Sigmoid colon (tissue), 7 donors: ENCODE results near the gene SIK2. TPM values are rescaled to one million over a fixed set of nuclear protein-coding genes. Genes with fewer than 3 reads are reported as not detected.

Experiments
- DNase-seq: peaks from one replicate; pipeline ENCODE4 v3.0.0-alpha.2; 2019
- H3K27ac ChIP-seq, 4 donors: fragments of 200-600 bp; sonication (generic); one replicate each; pipeline ENCODE4 v1.5.1; 2016 to 2019; ENCODE audit warnings: mild to moderate bottlenecking in 1 of 4
- H3K27me3 ChIP-seq, 3 donors: fragments of 200-600 bp; sonication (generic); one replicate each; pipeline ENCODE4 v1.5.1; 2019; ENCODE audit warnings: mild to moderate bottlenecking in 1 of 3
- H3K36me3 ChIP-seq, 4 donors: fragments of 200-600 bp; sonication (generic); one replicate each; pipeline ENCODE4 v1.5.1; 2016 to 2019
- H3K4me1 ChIP-seq, 4 donors: fragments of 200-600 bp; sonication (generic); one replicate each; pipeline ENCODE4 v1.5.1; 2017 to 2019
- H3K4me3 ChIP-seq, 4 donors: fragments of 200-600 bp; sonication (generic); one replicate each; pipeline ENCODE4 v1.5.1; 2017 to 2019; ENCODE audit warnings: mild to moderate bottlenecking in 2 of 4, moderate library complexity in 1 of 4
- H3K9me3 ChIP-seq, 4 donors: fragments of 200-600 bp in 3 of 4; sonication (generic) in 3 of 4; one replicate each; pipeline versions ENCODE4 v1.5.1 to v1.6.1; 2013 to 2019
- CTCF ChIP-seq, 4 experiments: fragments of 450-650 bp in 3 of 4; fragments of 200-600 bp in 1 of 4; IDR thresholded peaks; one replicate each; pipeline ENCODE4 v1.5.1; 2016 to 2019; ENCODE audit warnings: antibody characterized with exemption in 4 of 4, mild to moderate bottlenecking in 3 of 4, moderate library complexity in 2 of 4
- EP300 ChIP-seq, 4 donors: sonication (generic); formaldehyde crosslinking; IDR thresholded peaks; one replicate each; pipeline ENCODE4 v1.6.1; 2017; ENCODE audit warnings: antibody characterized with exemption in 4 of 4
- POLR2A ChIP-seq, 2 donors: fragments of 450-650 bp; IDR thresholded peaks; one replicate each; pipeline ENCODE4 v1.6.1; 2016; ENCODE audit warnings: antibody characterized with exemption in 2 of 2, mild to moderate bottlenecking in 2 of 2, moderate library complexity in 2 of 2
- POLR2AphosphoS5 ChIP-seq, 4 donors: sonication (generic); formaldehyde crosslinking; IDR thresholded peaks; one replicate each; pipeline ENCODE4 v1.6.1; 2017; ENCODE audit warnings: antibody characterized with exemption in 4 of 4
- WGBS, 2 donors: extraction: QIAGEN DNeasy Blood & Tissue Kit; methylation state at CpG; one replicate each; pipeline ENCODE4 v1.1.7; 2013; 5-methylcytosine and 5-hydroxymethylcytosine counted together
- intact Hi-C: fragments of 100-400 bp; cut with DNase I; formaldehyde crosslinking; loops from one replicate; pipeline ENCODE4 v1.15.1; 2023
- polyA plus RNA-seq, 3 donors: library from polyadenylated mRNA; stranded (reverse); fragments of 200-250 nt; gene quantifications; one replicate each; pipeline ENCODE4 v1.2.3, GENCODE V29; 2013
- total RNA-seq, 4 donors: library from RNA; depleted of rRNA; stranded (reverse); fragments of >200 nt; gene quantifications; one replicate each; pipeline ENCODE4 v1.1.0, GENCODE V29; 2016
- donor health status: healthy with polysubstance abuse.
- donor health status: Bipolar disorder and iron deficiency.
- donor health status: healthy.

SIK2 gene
- total and polyA plus RNA-seq, 7 donors: 4.8 to 14.1 (median 10.7) TPM

- no peak overlapping the region for H3K27ac ChIP-seq
- TF ChIP-seq EP300 (IDR thresholded peaks at IDR 0.05): no peak
- TF ChIP-seq POLR2AphosphoS5 (IDR thresholded peaks at IDR 0.05): no peak
- no peak for TF ChIP-seq CTCF (IDR thresholded peaks at IDR 0.05)
- TF ChIP-seq POLR2A (IDR thresholded peaks at IDR 0.05): no peak
- H3K4me1 ChIP-seq: peaks cover 0 to 17% (median 14%) of the 10 kb centered on the region in 4 donors
- H3K36me3 ChIP-seq: peaks cover 0 to 57% (median 2%) of the 10 kb centered on the region in 4 donors
- WGBS, 2 donors: 58 to 61% methylated on average over 1 of the region's 1 CpG
- intact Hi-C loops: no loop called here
- no peak for DNase-seq
- no peaks in the 10 kb centered on the region for H3K27me3 ChIP-seq
- H3K9me3 ChIP-seq: no peaks in the 10 kb centered on the region
- H3K4me3 ChIP-seq: no peak overlapping the region
Measured at GRCh38 chr11:111703576-111703975, 101.3 kb downstream of the SIK2 start.

GRCh38 chr11:111707039-111707690 lies 104.9 kb downstream of the SIK2 start:
- Histone ChIP-seq H3K4me3 (no peak overlapping the region), H3K36me3 (peaks cover 0 to 71% (median 2%) of the 10 kb centered on the region in 4 donors), H3K9me3 (no peaks in the 10 kb centered on the region), H3K27me3 (no peaks in the 10 kb centered on the region), H3K27ac (peak overlapping the region; percentile 34 to 56 (median 45)), H3K4me1 (peaks cover 0 to 17% (median 14%) of the 10 kb centered on the region in 4 donors)
- intact Hi-C loops: no loop called here
- DNase-seq: peak; percentile 87
- TF ChIP-seq CTCF (IDR thresholded peaks at IDR 0.05) (no peak), EP300 (IDR thresholded peaks at IDR 0.05) (peak in 2 of 4 donors; percentile 19 to 48), POLR2AphosphoS5 (IDR thresholded peaks at IDR 0.05) (peak; percentile 48 to 82 (median 54))
- WGBS, 2 donors: 15 to 56% methylated on average over 9 of the region's 9 CpGs

GRCh38 chr11:111707691-111708067 lies 105.4 kb downstream of the SIK2 start:
- Histone ChIP-seq H3K27ac (peak overlapping the region in 3 of 4 donors; percentile 34 to 56 (median 51)), H3K4me1 (peaks cover 0 to 17% (median 14%) of the 10 kb centered on the region in 4 donors), H3K9me3 (no peaks in the 10 kb centered on the region), H3K4me3 (no peak overlapping the region), H3K36me3 (peaks cover 0 to 71% (median 2%) of the 10 kb centered on the region in 4 donors), H3K27me3 (no peaks in the 10 kb centered on the region)
- no peak for TF ChIP-seq EP300 (IDR thresholded peaks at IDR 0.05)
- no peak for TF ChIP-seq CTCF (IDR thresholded peaks at IDR 0.05)
- no peak for TF ChIP-seq POLR2AphosphoS5 (IDR thresholded peaks at IDR 0.05)
- no peak for TF ChIP-seq POLR2A (IDR thresholded peaks at IDR 0.05)
- no peak for DNase-seq
- intact Hi-C loops: no loop called here
- WGBS, 2 donors: 96% methylated on average over 5 of the region's 5 CpGs

- no peak for TF ChIP-seq POLR2AphosphoS5 (IDR thresholded peaks at IDR 0.05)
- no peak for TF ChIP-seq CTCF (IDR thresholded peaks at IDR 0.05)
- no peak for TF ChIP-seq EP300 (IDR thresholded peaks at IDR 0.05)
- no peak for TF ChIP-seq POLR2A (IDR thresholded peaks at IDR 0.05)
- Histone ChIP-seq H3K36me3 (peaks cover 0 to 47% (median 0%) of the 10 kb centered on the region in 4 donors), H3K27ac (no peak overlapping the region), H3K27me3 (no peaks in the 10 kb centered on the region), H3K4me1 (peaks cover 0 to 20% (median 18%) of the 10 kb centered on the region in 4 donors), H3K9me3 (no peaks in the 10 kb centered on the region), H3K4me3 (no peak overlapping the region)
- DNase-seq: no peak
- 80 to 96% methylated on average over 4 of the region's 4 CpGs for WGBS, 2 donors
- intact Hi-C loops: no loop called here
Measured at GRCh38 chr11:111714522-111714921, 112.3 kb downstream of the SIK2 start.
